ENCODE results near the gene OXGR1.
"Not testable (repeated sequence)": the region's sequence is repeated elsewhere in the genome, so short reads cannot be mapped to it uniquely, and the experiment has no call there.

The OXGR1 gene

DNA sequence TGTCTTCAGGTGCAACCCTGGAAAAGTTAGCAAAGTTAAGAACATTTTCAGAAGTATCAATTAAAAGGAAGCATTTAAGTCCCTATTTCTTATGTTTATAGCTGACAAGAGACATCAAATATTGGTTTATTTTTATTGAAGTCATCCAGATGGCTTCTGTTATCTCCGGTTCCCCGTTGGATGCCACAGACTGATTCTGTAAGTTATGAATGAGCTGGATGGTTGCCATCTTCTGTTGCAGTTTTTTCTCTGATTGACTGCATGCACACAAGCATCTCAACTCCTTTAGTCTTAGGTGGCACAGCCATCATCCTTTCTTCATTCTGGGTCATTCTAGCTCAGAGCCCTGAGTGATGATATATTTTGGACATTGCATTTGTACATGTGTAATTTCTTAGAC, 10.6 kb upstream of the OXGR1 start:
- DNase-seq, result no peak

DNA sequence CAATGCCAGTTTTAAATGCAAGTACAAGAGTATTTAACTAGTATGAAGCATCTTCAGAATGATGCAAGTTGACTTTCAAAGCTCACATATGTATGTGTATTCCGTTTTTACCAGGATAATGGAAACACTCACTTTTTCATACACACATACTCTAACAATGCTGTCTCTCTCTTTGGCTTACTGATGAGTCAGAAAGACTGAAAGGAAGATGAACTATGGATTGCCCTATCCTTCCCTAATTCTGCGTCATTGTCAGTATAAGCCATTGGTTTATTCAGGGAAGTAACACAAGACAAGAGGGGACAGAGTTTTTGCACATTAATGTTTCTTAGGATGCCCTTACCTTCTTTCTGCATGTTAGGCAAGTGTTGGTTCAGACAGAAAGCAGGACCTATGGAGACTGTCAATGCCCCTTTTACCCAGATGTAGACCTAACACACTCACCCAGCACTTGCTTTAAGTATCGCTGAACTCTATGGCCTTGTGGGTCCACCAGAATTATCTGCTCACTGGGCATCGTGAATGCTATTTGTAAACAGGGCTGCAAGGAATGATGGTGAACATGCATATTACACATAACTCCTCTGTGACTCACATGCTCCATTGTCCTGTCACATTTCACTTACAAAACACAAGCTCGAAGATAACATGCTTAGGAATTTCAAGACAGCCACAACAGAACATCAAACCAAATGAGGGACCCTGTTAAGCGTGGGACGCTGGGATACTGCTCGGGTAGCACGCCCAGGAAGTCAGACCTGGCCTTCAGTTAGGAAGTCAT, 10.0 kb upstream of the OXGR1 start:
- no peak for DNase-seq

DNA sequence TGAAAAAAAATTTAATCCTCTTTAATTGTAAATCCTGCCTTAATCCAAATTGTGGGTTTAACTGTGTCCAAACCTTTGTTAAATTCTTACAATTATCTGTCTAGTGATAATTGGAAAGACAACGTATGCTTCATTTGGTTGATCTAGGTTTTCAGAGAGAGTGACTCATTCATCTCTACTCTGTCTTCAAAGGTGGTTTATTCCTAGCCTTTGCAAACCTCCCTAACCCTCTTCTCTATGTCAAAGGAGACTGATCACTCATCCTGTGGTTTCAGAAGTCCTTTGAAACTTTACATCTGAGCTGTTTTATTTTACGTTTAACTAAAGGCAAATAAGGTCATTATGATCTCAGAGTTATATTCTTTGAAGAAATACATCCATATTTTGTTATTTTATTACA, 8.8 kb upstream of the OXGR1 start:
- no peak for DNase-seq

DNA sequence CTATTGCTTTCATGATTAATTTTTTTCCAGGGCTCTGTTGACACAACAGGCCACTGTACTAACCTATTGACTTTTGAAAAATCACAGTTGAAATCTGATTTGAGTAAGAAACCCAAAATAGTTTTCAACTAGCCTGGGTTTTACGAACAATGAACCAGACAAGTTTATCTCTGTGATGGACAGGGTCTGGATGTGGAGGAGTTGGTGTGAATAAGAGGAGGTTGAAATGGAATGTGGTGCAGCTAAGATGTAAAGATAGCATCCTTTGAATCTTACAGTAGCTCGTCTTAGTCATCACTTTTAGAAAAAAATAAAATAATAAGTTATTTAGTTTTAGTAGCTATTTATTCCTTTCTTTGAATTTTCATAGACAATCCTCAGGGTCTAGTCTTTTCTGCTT, 8.3 kb upstream of the OXGR1 start:
- no peak for DNase-seq

DNA sequence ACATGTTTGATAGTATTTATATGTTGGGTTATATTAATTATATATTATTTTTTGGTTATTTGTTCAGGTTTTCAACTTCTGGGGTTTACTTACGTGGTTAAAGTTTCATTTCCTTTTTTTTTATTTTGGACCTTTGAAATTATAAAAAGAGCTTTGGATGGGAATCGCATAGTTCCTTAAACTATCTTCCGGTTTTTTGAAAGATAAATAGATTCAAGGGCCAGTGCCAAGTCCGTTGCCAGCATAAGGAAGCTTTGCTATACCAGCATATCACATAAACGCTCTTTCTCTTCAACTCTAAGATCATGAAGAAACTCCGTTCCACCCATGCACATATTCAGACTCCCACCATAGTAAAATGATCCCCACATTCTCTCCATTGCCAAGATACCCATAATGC, 7.4 kb upstream of the OXGR1 start:
- DNase-seq, result no peak

DNA sequence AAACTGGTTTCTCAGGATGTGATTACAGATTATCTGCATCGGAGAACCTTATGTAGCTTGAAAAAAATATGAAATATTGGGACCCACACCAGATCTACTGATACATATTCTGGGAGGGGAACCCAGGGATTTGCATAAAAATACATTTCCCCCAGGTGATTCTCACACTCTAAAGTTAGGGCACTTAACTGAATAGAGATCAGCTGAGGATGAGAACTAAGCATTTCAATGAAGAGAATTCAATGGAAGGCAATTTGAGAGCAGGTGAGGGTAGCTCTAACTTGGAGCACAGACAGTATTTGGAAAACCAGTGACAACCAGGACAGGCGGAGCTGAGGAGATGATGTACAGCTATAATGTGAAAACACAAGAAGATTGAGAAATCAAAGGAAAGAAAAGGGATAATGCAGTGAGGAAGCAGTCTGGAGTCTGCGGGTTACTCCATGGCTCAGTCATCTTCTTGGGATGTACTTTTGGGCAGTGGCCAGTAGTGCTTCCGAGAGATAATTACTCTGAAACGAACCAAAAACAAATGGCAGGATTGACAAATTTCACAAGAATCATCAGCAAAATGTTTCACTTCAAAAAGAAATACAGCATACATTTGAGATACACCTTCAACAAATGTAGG, 6.1 kb upstream of the OXGR1 start:
- DNase-seq, result no peak

DNA sequence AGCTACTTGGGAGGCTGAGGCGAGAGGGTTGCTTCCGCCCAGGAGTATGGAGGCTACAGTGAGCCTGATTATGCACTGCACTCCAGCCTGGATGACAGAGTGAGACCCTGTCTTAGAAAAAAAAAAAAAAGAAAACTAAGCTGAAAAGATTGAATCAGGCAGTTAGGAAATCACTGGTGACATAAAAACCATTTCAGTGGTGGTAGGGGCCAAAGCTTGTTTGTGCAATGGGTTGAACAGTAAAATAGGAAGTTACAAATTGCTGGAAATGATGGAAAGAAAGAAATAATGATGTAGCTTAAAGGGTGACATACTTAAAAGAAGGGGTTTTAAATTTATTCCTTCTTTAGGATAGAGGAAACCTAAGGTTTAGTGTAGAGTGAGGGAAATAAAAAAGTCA, 4.8 kb upstream of the OXGR1 start:
- DNase-seq, result no peak

DNA sequence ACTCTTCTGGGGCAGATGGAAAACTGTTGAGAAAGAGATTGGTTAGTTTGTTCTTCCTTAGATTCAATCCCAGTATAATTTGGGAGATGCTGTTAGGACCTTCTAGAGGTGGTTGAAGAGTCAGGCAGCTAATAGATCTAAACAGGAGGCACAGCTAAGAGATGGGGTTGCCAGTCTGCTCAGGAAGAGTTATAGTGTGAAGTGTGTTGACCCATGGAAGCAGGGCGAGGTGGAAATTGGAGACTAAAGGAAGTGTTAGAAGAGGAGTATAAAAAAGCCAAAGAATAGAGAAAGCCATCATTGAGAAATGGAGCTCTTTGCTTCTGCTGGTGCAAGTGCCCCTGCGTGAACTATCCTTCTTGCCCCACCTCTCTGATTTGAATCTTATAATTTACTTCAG, 3.8 kb upstream of the OXGR1 start:
- DNase-seq, result no peak

DNA sequence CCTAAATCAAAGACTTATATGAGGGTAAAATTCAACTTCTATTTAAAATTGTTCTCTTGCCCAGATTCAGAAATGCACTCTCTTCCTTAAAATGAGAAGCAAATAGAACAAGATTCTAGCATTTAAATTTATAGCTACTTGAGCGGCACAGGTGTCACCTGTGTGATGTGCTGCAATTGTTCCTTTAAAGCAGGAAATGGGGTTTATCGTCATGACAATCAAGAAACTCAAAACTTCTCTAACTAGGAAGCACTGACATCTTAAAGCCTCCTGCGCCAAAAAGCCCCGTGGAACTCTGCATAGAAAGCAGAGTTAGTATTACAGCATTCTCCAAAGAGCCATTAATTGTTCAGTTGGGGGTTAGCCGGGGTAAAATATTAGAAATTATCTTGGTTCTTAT, 2.6 kb upstream of the OXGR1 start:
- DNase-seq, result no peak

DNA sequence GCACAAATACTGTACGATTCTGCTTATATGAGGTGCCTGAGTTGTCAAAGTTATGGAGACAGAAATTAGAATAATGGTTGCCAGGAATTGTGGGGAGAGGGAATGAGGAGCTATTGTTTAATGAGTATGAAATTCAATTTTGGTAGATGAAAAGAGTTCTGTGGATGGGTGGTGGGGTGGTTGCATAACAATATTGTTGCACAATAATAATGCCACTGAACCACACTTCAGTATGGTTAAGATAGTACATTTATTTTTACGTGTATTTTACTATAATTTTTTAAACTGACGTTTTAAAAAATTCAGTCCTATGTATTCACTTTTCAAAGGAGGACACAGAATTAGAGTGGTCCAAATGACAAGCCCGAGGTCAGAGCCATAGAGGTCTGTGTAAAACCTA, 1.8 kb upstream of the OXGR1 start:
- no peak for DNase-seq

DNA sequence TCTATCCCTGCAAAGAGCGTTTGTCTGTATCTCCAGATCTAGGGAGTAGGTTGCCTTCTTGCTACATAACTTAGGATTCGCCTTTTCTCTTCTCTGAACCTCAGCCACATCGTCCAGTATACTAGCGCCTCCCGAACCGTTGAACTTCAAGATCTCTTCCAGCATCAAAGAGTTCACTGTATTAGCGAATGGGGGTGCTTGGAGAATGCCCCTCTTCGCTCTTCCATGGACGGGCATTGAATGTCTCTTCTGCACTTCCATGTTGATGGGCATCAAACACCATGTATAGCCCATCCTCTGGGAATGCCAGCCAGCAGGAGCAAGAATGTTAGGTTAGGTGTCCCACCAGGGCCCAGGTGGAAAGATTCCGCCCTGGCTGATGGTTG, 575 bp upstream of the OXGR1 start:
- DNase-seq, result no peak

DNA sequence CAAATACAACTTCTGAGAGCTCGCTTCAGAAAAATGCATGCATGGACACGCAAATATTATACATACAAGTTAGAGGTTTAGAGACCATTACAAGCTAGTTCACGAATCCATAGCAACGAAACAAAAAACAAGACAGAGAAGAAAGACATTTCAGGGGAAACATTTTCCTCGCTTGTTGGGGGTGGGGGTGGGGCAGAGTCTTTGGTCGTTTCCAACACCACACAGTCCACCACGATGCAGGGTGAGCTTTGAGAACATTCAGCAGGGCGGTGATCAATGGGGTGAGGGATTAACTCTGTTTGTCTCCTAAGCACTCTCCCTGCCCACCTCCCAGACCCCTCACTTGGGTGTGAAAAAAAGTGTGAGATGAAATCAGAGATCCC, 651 bp downstream of the OXGR1 start:
- DNase-seq, result no peak

DNA sequence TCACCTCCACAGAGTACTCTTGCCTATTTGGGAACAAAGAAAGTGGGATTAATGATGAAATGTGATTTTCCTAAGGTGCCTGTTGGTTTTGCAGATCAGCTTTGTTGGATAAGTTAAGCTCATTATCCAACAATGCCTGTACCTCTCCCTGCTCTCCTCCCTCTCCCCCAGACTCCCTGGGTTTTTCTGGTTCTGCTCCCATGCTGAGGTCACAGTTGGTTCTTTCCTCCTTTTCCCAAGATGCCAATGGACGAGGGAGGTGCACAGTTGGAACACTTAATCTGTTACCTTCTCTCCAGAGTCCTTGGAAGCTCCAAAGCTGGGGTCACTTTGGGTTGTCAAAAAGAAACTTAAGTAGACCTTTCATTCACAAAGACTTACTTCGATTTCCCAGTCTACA, 1.6 kb downstream of the OXGR1 start:
- DNase-seq, result no peak

DNA sequence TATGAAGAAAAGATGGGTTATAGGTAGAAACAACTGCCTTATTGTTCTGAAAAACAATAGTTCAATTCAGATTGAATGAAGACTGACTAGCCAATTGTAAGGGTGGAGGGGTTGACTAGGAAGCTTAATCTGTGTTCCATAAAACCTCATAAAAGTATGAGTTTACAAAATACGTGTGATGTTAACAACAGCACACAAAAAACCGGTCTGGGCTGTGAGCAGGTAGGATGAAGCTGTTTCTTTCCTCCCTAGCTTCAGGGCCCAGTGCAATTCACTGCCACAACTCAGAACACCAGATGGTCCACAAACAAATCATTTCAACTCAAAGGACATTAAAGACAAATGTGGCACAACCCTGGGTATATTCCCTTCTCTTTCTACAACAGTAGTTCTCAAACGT, 3.2 kb downstream of the OXGR1 start:
- no peak for DNase-seq

DNA sequence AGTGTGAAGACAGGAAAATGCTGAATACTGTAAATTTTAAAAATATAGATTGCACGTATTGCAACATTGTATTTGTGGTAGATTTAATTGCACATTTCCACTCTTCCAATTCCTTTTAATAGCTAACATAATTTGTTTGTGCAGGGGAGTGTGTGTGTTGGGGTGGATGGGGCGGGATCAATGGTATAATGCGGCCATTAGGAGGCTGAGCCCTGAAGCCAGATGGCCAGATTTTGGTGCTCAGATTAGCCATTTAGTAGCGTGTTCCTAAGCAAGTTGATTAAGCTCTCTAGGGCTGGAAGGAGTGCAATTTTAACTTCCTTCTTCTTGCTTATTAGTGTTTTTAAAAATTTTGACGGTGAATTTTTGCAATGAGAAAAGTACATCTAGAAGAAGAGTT, 5.8 kb downstream of the OXGR1 start:
- DNase-seq, result no peak

DNA sequence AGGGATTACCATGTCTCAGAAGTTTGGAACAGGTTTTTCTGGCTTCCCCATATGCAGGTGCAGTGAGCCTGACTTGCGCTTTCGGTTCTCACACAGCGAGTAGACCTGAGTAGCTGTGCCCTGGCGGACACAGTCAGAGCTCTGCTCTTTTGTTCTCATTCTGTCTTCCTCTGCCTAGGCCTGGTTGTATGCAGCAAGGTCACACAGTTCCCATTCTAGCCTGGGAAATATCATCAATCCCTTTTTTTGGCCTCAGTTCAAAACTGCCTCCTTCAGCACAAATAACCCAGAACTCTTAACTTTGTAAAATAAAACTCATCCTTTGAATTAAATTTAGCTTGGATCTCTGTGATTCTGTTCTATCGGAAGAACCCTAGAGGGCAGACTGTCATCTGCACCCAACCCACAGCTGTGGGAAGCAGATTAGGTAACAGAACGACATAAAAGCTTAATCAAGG, 10.2 kb downstream of the OXGR1 start:
- no peak for DNase-seq

DNA sequence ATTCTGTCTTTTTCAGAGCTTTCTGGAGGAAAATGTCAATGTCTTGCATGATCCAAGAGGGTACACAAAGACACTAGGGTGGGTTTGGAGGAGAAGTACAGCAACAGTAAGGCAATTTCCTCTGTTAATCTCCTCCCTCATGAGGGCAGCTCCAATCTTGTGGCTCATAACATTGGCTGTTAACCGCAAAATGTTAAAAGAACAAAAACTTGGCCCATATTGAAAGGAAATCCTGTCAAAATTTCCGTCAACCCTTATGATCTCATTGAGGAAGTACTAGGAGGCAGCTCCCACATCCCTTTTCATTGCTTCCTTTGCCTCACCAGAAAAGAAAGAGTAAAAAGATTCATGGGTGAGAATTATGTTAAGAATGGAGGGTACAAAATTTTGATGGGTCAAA, 11.6 kb downstream of the OXGR1 start:
- no peak for DNase-seq

DNA sequence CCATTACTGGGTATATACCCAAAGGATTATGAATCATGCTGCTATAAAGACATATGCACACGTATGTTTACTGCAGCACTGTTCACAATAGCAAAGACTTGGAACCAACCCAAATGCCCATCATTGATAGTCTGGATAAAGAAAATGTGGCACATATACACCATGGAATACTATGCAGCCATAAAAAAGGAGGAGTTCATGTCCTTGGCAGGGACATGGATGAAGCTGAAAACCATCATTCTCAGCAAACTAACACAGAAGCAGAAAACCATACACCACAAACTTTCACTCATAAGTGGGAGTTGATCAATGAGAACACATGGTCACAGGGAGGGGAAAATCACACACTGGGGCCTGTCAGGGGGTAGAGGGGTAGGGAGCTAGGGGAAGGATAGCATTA, 14.4 kb downstream of the OXGR1 start:
- not testable (repeated sequence) for DNase-seq

DNA sequence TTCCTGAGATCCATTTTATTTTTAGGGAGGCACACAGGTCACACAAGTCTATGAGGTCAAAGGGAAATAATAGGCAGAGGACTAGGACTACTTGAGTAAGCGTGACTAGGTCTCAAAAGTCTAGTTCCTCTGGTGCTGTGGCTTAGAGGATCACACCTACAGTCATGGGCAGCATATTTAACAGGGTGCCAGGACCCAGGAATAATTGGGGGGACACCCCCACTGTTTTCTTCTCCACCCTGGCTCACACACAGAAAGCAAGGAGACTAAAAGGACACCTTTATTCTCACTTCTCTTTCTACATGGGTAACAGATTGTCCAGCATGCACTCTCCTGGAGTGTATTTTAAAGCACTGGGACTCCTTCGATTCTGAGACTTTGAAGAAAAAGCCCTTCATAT, 26.2 kb downstream of the OXGR1 start:
- DNase-seq, result no peak

DNA sequence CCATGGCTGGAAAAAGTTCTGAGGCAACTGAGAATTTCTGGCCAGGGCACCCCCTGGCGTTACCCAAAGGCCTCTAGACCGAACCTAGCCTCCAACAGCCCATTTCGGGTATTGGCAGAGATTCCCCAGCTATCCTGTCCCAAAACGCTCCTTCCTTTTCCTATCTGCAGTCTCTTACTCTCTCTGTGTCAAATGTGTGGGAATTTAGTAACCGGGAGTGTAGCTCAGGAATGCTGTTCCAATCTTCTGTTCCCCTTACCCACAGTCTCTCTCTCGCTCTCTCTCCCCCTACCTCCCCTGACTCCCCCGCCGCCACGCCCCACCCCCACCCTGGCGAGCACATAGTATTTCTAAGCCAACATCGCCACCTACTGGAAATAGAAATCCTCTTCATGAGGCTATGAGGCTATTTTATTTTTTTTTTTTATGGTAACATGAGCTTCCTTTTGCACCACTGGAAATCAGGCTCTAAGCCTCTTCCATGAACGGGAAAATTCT, 27.0 kb downstream of the OXGR1 start:
- no peak for DNase-seq

DNA sequence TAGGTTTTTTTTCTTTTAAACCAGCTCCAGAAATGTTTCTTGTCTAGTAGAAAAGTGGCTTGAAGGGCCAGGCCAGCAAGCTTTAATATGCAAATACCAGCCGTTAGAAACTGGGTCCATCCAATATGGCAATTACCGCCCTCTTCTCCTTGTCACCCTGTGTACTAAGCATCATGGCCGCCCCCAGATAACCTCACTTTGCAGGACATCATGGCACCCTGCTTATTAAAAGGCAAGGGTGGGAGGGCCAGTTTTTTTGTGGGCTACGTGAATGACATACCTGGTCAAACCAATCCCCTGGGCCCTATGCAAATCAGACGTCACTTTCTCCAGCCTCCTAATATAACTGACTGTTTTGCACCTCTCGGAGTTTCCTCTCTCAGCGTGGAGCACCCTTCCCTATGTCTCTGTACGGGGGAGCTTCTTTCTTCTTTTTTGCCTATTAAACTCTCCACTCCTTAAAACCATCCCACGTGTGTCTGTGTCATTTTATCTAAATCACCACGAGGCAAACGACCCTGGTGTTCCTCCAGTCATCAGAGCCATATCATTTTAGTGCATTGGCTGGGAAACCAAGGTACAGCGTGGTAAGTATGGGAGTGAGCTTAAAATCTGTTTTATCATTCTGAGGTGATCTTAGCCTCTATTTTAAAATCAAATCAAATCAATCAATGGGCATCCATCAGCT, 27.7 kb downstream of the OXGR1 start:
- DNase-seq, result no peak

DNA sequence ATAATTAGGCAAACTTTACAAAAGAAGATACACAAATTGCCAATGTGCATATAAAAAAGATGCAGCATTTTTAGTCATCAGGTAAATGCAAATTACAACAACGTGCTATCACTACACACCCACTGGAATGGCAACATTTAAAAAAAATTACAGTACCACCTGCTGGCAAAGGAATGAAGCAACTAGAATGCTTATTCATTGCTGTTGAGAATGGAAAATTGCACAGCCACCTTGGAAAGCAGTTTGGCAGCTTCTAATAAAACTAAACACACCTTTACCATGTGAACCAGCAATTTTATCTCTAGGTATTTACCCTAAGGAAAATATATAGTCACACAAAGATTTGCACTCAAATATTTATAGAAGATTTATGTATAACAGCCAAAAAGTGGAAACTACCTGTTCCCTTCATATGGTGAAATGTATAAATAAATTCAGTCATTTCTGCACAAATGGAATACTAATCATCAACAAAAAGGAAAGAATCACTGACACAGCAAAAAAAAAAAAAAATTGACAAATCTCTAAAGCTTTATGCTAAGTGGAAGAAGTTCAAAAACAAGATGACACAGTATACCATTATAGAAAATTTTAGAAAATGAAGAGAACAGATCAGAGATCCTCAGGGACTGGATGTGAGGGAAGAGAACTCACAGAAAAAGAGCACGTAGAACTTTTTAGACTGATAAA, 30.3 kb downstream of the OXGR1 start:
- DNase-seq, result no peak

DNA sequence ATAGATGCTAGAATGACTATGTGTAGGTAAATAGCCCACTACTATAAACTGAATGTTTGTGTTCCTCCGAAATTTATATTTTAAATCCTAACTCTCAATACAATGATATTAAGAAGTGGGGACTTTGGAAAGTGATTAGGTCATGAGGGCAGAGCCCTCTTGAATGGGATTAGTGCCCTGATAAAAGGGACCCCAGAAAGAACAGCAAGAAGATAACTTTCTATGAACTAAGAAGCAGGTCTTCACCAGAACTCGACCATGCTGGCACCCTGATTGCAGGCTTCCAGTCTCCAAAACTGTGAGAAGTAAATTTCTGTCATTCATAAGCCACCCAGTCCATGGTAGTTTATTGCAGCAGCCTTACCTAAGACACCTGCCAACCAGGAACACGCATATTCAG, 33.9 kb downstream of the OXGR1 start:
- no peak for DNase-seq
